GM12891 (cell line): ENCODE measurements around the gene RTF2.

ENCODE experiments used
- POLR2A ChIP-seq: IDR thresholded peaks from 2 replicates; pipeline ENCODE4 v1.6.1; 2011; ENCODE audit warnings: low read depth, low read length, control low read depth
- SPI1 ChIP-seq: IDR thresholded peaks from 2 replicates; pipeline ENCODE4 v1.6.1; 2011; ENCODE audit warnings: low read depth, low read length, control low read depth

DNA sequence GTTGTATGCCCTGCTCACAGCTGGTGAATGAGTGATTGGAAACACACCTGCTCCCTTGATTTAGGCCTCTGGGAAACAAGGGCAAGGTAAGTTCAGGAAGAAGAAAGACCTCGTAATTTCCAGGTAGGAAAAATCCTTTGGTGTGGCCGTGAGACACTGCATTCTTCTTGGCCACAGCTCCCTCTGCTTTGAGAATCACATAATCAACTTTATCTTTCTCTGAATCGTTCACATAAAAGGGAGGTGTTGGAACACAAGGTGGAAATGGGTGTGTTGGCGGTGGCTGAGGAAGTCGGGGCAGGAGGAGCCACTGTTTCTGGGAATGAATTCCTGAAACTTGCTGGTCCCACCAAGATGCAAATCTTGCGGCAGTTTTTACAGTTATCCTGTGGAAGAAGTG lies 90.5 kb downstream of the RTF2 start:
- TF ChIP-seq POLR2A (no peak), SPI1 (no peak)
